OCI-LY3 (cell line): ENCODE results near the gene PARD6G.
A peak's percentile ranks its signal among the peaks of the same experiment; 100 is the strongest.

ENCODE experiments used
- CTCF ChIP-seq: fragments of 200-600, 300-600 bp; sonication (generic); IDR thresholded peaks from 2 replicates; pipeline ENCODE4 v1.5.1; 2014; ENCODE audit warnings: antibody characterized with exemption, low read length, low read depth
- EZH2phosphoT487 ChIP-seq: fragments of 200-600 bp; shearing (Covaris generic); IDR thresholded peaks from 2 replicates; pipeline ENCODE4 v1.6.1; 2018; ENCODE audit warnings: antibody characterized with exemption, mixed run types, low read depth

- peak; percentile 100 for TF ChIP-seq CTCF
- peak; percentile 26 for TF ChIP-seq EZH2phosphoT487
Observed at GRCh38 chr18:80171054-80171872, 76.1 kb downstream of the PARD6G start.
